Suprapubic skin (tissue), 4 donors: ENCODE data around the gene PARD6B.
"Not testable (repeated sequence)": the region's sequence is repeated elsewhere in the genome, so short reads cannot be mapped to it uniquely, and the experiment has no call there.

Source experiments
- CTCF ChIP-seq, 2 donors: fragments of 200-600 bp in 1 of 2; fragments of 450-650 bp in 1 of 2; sonication (generic) in 1 of 2; IDR thresholded peaks; one replicate each; pipeline ENCODE4 v1.5.1; 2016 to 2019; ENCODE audit warnings: antibody characterized with exemption in 2 of 2, mild to moderate bottlenecking in 1 of 2, moderate library complexity in 1 of 2
- EP300 ChIP-seq: sonication (generic); formaldehyde crosslinking; IDR thresholded peaks from one replicate; pipeline ENCODE4 v1.6.1; 2017; ENCODE audit warnings: antibody characterized with exemption
- POLR2A ChIP-seq, 2 donors: fragments of 450-650 bp; IDR thresholded peaks; one replicate each; pipeline ENCODE4 v1.6.1; 2017; ENCODE audit warnings: antibody characterized with exemption in 2 of 2, mild to moderate bottlenecking in 2 of 2, moderate library complexity in 2 of 2
- POLR2AphosphoS5 ChIP-seq, 3 donors: sonication (generic); formaldehyde crosslinking; IDR thresholded peaks; one replicate each; pipeline ENCODE4 v1.6.1; 2017; ENCODE audit warnings: antibody characterized with exemption in 3 of 3

GRCh38 chr20:50768991-50769390 is 37.6 kb downstream of the PARD6B start:
- TF ChIP-seq CTCF (IDR thresholded peaks at IDR 0.05); POLR2AphosphoS5 (IDR thresholded peaks at IDR 0.05); POLR2A (IDR thresholded peaks at IDR 0.05); EP300: not testable (repeated sequence)
